DND-41 (cell line): ENCODE measurements around the gene CPED1.

Experiments
- ATAC-seq: fragments of 200-7000 bp; cut with Tn5 transposase; 3 replicates; pipeline ENCODE4 v1.9.1; 2021; ENCODE audit warnings: low read depth; ENCODE audit not compliant: insufficient read depth
- DNase-seq: peaks from one replicate; pipeline ENCODE4 v3.0.0-alpha.2; 2020
- H2AFZ ChIP-seq: 2 replicates; pipeline ENCODE4 v1.6.0; 2012; ENCODE audit warnings: low read depth, low read length
- H3K27ac ChIP-seq: 2 replicates; pipeline ENCODE4 v1.5.1; 2012; ENCODE audit warnings: low read length, inconsistent platforms
- H3K27me3 ChIP-seq: fragments of 200-600 bp; sonication (generic); 2 replicates; pipeline ENCODE4 v1.6.0; 2012; ENCODE audit warnings: low read length, mild to moderate bottlenecking, inconsistent platforms; ENCODE audit not compliant: insufficient read depth, poor library complexity
- H3K36me3 ChIP-seq: 2 replicates; pipeline ENCODE4 v1.5.1; 2012; ENCODE audit warnings: low read length, inconsistent platforms; ENCODE audit not compliant: insufficient read depth
- H3K4me1 ChIP-seq: 2 replicates; pipeline ENCODE4 v1.5.1; 2012; ENCODE audit warnings: mild to moderate bottlenecking, low read length; ENCODE audit not compliant: insufficient read depth
- H3K4me2 ChIP-seq: 2 replicates; pipeline ENCODE4 v1.6.0; 2012; ENCODE audit warnings: mild to moderate bottlenecking, moderate library complexity, low read length, inconsistent platforms; ENCODE audit not compliant: insufficient read depth
- H3K4me3 ChIP-seq, 2 experiments: fragments of 200-600 bp in 1 of 2; shearing (Covaris generic) in 1 of 2; 2 replicates each; pipeline ENCODE4 v1.5.1; 2012 to 2016; ENCODE audit warnings: inconsistent platforms in 2 of 2, low read length in 2 of 2, mild to moderate bottlenecking in 2 of 2, low read depth in 1 of 2, moderate library complexity in 1 of 2
- H3K79me2 ChIP-seq: 2 replicates; pipeline ENCODE4 v1.6.0; 2012; ENCODE audit warnings: low read length, inconsistent platforms; ENCODE audit not compliant: insufficient read depth
- H3K9ac ChIP-seq: 2 replicates; pipeline ENCODE4 v1.6.0; 2012; ENCODE audit warnings: low read depth, mild to moderate bottlenecking, inconsistent platforms, low read length, moderate library complexity
- H3K9me3 ChIP-seq: 2 replicates; pipeline ENCODE4 v1.5.1; 2012; ENCODE audit warnings: low read length, moderate library complexity, mild to moderate bottlenecking, inconsistent platforms; ENCODE audit not compliant: insufficient read depth, severe bottlenecking
- H4K20me1 ChIP-seq: 2 replicates; pipeline ENCODE4 v1.6.0; 2012; ENCODE audit warnings: low read length; ENCODE audit not compliant: insufficient read depth
- EZH2 ChIP-seq: IDR thresholded peaks from 3 replicates; pipeline ENCODE4 v1.6.1; 2012; ENCODE audit warnings: borderline replicate concordance, low read depth, mild to moderate bottlenecking, moderate library complexity, low read length, inconsistent platforms; ENCODE audit not compliant: severe bottlenecking
- TF ChIP-seq, protein P1 (sequence below): IDR thresholded peaks from 2 replicates; pipeline ENCODE4 v1.5.1; 2012; ENCODE audit warnings: borderline replicate concordance, low read length, moderate library complexity, mild to moderate bottlenecking; ENCODE audit not compliant: poor library complexity, severe bottlenecking; ENCODE audit errors: extremely low read depth

The CPED1 gene

GRCh38 chr7:120950539-120951308 lies 37.8 kb upstream of the CPED1 start, which contains the start of gene ING3:
Gene ING3, plus strand, starts transcription at chr7:120950777. Its CDS starts 120 bp downstream, at chr7:120950897.
- peak within 1 kb of the TSS; percentile 87 for H3K4me2 ChIP-seq
- TF ChIP-seq EZH2: no peak
- TF ChIP-seq, protein P1, sequence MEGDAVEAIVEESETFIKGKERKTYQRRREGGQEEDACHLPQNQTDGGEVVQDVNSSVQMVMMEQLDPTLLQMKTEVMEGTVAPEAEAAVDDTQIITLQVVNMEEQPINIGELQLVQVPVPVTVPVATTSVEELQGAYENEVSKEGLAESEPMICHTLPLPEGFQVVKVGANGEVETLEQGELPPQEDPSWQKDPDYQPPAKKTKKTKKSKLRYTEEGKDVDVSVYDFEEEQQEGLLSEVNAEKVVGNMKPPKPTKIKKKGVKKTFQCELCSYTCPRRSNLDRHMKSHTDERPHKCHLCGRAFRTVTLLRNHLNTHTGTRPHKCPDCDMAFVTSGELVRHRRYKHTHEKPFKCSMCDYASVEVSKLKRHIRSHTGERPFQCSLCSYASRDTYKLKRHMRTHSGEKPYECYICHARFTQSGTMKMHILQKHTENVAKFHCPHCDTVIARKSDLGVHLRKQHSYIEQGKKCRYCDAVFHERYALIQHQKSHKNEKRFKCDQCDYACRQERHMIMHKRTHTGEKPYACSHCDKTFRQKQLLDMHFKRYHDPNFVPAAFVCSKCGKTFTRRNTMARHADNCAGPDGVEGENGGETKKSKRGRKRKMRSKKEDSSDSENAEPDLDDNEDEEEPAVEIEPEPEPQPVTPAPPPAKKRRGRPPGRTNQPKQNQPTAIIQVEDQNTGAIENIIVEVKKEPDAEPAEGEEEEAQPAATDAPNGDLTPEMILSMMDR: no peak
- peak within 1 kb of the TSS; percentile 94 for H2AFZ ChIP-seq
- peaks cover 30% of the 10 kb centered on the region for H3K4me1 ChIP-seq
- no peaks in the 10 kb centered on the region for H3K9me3 ChIP-seq
- peak within 1 kb of the TSS; percentile 99 for H3K27ac ChIP-seq
- H4K20me1 ChIP-seq: no peaks in the 10 kb centered on the region
- H3K9ac ChIP-seq: peak within 1 kb of the TSS; percentile 89
- H3K4me3 ChIP-seq: peak within 1 kb of the TSS; percentile 84 to 94
- DNase-seq (peak; percentile 98), ATAC-seq (peak; percentile 89)
- H3K79me2 ChIP-seq: peaks cover 39% of the 10 kb centered on the region
- H3K27me3 ChIP-seq: no peaks in the 10 kb centered on the region
- H3K36me3 ChIP-seq: peaks cover 34% of the 10 kb centered on the region

DNA sequence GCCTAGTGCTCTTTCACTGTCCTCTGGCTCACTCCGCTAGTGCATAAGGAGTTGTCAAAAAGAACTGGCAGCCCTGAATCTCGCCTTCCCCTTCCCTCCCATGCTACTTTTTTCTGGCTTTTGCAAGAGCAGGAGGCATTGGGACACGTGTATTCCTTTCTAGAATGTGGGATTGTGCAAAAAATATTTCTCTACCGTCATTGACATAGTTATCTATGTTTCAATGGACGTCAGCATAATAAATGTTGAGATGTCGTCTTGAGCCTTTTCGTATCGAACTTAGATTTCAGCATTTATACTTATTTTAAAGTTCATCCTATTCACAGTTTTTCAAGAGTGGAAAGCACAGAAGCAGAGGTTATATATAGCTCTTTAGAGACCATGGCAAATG lies 37.2 kb upstream of the CPED1 start:
- ATAC-seq: no peak

GRCh38 chr7:120951826-120952225 lies 36.7 kb upstream of the CPED1 start:
- Histone ChIP-seq H3K4me3 (peak overlapping the region; percentile 84 to 94; a peak in 3 of 4 replicates), H3K4me1 (peaks cover 30% of the 10 kb centered on the region), H3K4me2 (peak overlapping the region; percentile 87), H4K20me1 (no peaks in the 10 kb centered on the region), H3K36me3 (peaks cover 44% of the 10 kb centered on the region), H3K79me2 (peaks cover 39% of the 10 kb centered on the region), H3K9ac (peak overlapping the region; percentile 89), H2AFZ (peak overlapping the region; percentile 88), H3K27me3 (no peaks in the 10 kb centered on the region), H3K27ac (peak overlapping the region; percentile 99), H3K9me3 (no peaks in the 10 kb centered on the region)
- no peak for DNase-seq
- no peak for TF ChIP-seq EZH2
- TF ChIP-seq, protein P1: no peak
- ATAC-seq: no peak

More for the DNA sequence above, 37.2 kb upstream of the CPED1 start:
- no peak for TF ChIP-seq EZH2
- TF ChIP-seq, protein P1: no peak
- peaks cover 39% of the 10 kb centered on the region for H3K79me2 ChIP-seq
- H3K9ac ChIP-seq: peak overlapping the region; percentile 89
- H3K4me2 ChIP-seq: peak overlapping the region; percentile 87
- H3K9me3 ChIP-seq: no peaks in the 10 kb centered on the region
- H3K36me3 ChIP-seq: peaks cover 40% of the 10 kb centered on the region
- H4K20me1 ChIP-seq: no peaks in the 10 kb centered on the region
- peaks cover 30% of the 10 kb centered on the region for H3K4me1 ChIP-seq
- peak overlapping the region; percentile 88 for H2AFZ ChIP-seq
- H3K27me3 ChIP-seq: no peaks in the 10 kb centered on the region
- no peak for DNase-seq
- peak overlapping the region; percentile 99 for H3K27ac ChIP-seq
- peak overlapping the region; percentile 84 to 94 for H3K4me3 ChIP-seq
